OCI-LY1 (cell line): Measurements from ENCODE around the gene KL.

ENCODE experiments used
- EZH2 ChIP-seq: fragments of 200-600 bp; sonication (generic), shearing (Covaris generic); IDR thresholded peaks from 2 replicates; pipeline ENCODE4 v1.8.0; 2017; ENCODE audit warnings: borderline replicate concordance, mixed run types, mild to moderate bottlenecking, antibody characterized with exemption, low read length, moderate library complexity, mixed read lengths
- TF ChIP-seq, protein P1 (sequence below): fragments of 200-600 bp; sonication (generic), shearing (Covaris generic); IDR thresholded peaks from 2 replicates; pipeline ENCODE4 v1.5.1; 2017; ENCODE audit warnings: mild to moderate bottlenecking, antibody characterized with exemption, low read length, moderate library complexity, mixed read lengths

DNA sequence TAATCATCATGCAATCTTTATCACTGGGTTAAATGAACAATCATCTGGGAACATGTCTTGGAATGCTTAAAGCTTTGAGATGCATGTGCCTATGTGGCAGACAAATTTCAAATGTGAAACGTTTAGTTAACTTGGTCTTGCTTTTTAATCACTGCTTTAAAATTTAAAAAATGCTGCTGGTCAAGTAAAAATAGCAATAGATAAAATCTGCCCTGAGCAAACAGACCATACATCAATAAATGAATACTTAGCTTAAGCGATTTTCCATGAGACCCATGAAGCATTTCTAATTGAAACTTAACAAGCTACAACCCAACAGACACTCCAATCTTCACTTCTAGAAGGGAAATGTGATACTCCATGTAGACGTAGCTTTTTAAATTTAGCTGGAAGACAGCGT, 1.9 kb upstream of the KL start:
- no peak for TF ChIP-seq EZH2
- TF ChIP-seq, protein P1, sequence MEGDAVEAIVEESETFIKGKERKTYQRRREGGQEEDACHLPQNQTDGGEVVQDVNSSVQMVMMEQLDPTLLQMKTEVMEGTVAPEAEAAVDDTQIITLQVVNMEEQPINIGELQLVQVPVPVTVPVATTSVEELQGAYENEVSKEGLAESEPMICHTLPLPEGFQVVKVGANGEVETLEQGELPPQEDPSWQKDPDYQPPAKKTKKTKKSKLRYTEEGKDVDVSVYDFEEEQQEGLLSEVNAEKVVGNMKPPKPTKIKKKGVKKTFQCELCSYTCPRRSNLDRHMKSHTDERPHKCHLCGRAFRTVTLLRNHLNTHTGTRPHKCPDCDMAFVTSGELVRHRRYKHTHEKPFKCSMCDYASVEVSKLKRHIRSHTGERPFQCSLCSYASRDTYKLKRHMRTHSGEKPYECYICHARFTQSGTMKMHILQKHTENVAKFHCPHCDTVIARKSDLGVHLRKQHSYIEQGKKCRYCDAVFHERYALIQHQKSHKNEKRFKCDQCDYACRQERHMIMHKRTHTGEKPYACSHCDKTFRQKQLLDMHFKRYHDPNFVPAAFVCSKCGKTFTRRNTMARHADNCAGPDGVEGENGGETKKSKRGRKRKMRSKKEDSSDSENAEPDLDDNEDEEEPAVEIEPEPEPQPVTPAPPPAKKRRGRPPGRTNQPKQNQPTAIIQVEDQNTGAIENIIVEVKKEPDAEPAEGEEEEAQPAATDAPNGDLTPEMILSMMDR = no peak
